IgD-negative memory B cell (primary cell): ENCODE data around the gene CDC26. TPM values are rescaled to one million over a fixed set of nuclear protein-coding genes. Genes with fewer than 3 reads are reported as not detected.
"Not testable (repeated sequence)": the region's sequence is repeated elsewhere in the genome, so short reads cannot be mapped to it uniquely, and the experiment has no call there.

Experiments used
- H3K27ac Mint-ChIP-seq, 3 donors: one replicate each; pipeline ENCODE4 v1.8.0; 2020 to 2022; ENCODE audit warnings: mild to moderate bottlenecking in 3 of 3, mixed read lengths in 3 of 3, moderate library complexity in 1 of 3
- H3K27me3 Mint-ChIP-seq: one replicate; pipeline ENCODE4 v1.8.0; 2021; ENCODE audit warnings: mixed read lengths
- H3K36me3 Mint-ChIP-seq: one replicate; pipeline ENCODE4 v1.8.0; 2020; ENCODE audit warnings: mild to moderate bottlenecking, mixed read lengths
- H3K4me1 Mint-ChIP-seq, 3 donors: one replicate each; pipeline ENCODE4 v1.8.0; 2020 to 2022; ENCODE audit warnings: mixed read lengths in 3 of 3, mild to moderate bottlenecking in 1 of 3
- H3K4me3 Mint-ChIP-seq, 4 donors: one replicate each; pipeline ENCODE4 v1.8.0; 2020 to 2022; ENCODE audit warnings: mild to moderate bottlenecking in 4 of 4, mixed read lengths in 4 of 4, moderate library complexity in 3 of 4
- H3K9me3 Mint-ChIP-seq, 3 donors: one replicate each; pipeline ENCODE4 v1.8.0; 2020 to 2021; ENCODE audit warnings: mixed read lengths in 3 of 3, mild to moderate bottlenecking in 1 of 3
- polyA plus RNA-seq: library from polyadenylated mRNA; unstranded; fragments of 300-500 nt; fragmentation: Illumina TruSeq; gene quantifications from one replicate; pipeline ENCODE4 v1.2.3, GENCODE V29; 2021

CDC26 gene
- polyA plus RNA-seq, 1 donor from 2014 or later: 135 TPM

DNA sequence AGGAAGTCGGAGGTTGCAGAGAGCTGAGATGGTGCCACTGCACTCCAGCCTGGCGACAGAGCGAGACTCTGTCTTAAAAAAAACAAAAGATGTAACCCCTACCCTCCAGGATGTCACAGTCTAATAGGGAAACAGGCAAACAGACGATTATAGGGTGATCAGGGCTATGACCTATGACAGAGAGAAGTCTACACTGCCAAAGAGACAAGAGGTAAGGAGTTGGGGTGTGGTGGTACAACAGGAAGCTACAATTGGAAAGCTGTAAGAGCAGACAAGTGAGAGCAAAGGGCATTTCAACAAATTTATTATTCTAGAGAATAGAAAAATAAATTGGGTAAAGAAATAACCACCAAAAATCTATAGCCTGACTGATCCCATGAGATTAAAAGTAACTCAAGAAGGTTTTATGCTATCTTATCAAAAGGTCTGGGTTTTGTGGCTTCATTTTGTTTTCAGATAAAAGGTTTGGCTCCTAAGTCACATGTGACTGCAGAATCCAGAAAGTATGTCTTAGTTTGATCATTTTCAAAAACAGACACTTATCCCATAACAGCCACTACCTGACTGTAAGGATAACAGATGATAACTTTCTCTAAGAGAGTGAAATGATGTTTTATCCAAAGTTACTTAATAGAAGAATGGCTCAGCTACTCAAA is 7.3 kb downstream of the CDC26 start:
- Mint-ChIP-seq H3K4me3 (no peak overlapping the region), H3K9me3 (no peaks in the 10 kb centered on the region), H3K4me1 (peaks cover 2 to 6% (median 3%) of the 10 kb centered on the region in 3 donors), H3K36me3 (peaks cover 5% of the 10 kb centered on the region), H3K27me3 (no peaks in the 10 kb centered on the region), H3K27ac (peak overlapping the region in 1 of 3 donors; percentile 31)

DNA sequence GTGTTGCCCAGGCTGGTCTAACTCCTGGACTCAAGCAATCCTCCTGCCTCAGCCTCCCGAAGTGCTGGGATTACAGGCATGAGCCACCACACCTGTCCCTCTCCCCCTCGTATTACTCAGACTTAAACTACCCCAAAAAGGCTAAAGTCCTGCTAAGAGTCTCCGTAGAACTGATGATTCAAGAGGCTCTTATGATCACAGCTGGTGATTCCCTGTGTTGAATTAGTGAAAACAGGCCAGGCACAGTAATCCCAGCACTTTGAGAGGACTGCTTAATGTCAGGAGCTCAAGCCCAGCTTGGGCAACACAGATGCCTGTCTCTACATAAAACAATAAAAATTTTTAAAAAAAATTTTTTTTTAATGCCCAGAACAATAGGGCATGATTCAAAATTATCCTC is 9.2 kb downstream of the CDC26 start:
- Mint-ChIP-seq H3K27ac (no peak overlapping the region), H3K27me3 (no peaks in the 10 kb centered on the region), H3K9me3 (no peaks in the 10 kb centered on the region), H3K4me1 (peaks cover 2 to 6% (median 3%) of the 10 kb centered on the region in 3 donors), H3K36me3 (peaks cover 7% of the 10 kb centered on the region), H3K4me3 (no peak overlapping the region)

DNA sequence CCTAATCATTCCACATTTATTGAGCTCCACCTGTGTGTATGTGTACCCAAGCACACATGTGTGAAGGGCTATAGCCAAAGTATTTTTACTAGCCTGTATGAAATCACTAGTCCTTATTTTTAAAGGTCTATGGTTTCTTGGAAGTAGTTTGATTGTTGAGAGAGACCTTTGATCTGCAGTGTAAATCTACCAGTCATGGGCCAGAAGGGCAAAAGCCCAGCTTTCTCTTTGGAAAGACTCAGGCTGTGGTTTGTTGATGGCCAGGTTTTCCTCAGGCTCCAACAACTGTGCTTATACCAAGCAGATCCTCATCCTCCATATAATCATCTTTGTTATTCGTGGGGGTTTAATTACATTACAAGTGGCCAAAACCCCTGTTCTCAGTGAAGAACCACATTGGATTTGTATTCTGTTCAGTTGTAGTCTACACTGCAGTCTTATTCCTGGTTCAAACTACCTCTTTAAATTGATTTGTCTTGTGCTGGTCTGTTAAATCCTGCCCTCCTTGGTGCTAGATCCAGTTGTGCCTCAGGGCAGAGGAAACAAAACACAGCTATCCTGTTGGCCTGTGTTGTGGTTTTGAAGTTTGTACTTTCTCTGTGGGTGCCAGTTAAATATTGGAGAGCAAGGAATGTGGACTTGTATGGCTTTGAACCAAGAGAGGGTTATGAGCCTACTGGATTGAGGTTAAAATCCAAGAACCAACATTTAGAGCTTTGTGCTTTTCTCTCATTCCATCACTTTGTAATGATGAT is 13.3 kb downstream of the CDC26 start:
- Mint-ChIP-seq H3K4me3 (no peak overlapping the region), H3K27ac (no peak overlapping the region), H3K4me1 (no peaks in the 10 kb centered on the region), H3K36me3 (peaks cover 14% of the 10 kb centered on the region), H3K27me3 (no peaks in the 10 kb centered on the region), H3K9me3 (no peaks in the 10 kb centered on the region)

DNA sequence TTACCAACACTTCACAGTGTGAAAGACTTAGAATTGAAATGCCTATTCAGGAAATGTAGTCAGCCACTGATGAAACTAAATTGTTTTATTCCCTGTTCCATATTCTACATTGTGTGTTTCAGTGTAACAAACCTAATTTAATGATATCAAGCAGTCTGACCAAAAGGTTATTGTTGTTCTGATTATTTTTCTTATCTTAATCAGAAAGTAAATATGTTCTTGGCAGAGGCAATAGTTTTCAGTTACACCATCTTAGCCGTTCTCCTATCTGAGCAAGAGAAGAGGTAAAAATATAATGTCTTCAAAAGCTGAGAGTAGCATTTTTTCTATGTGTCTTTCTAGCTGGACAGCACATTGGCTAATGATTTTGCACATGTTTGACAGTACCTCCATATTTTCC is 17.1 kb downstream of the CDC26 start:
- Mint-ChIP-seq H3K27me3 (no peaks in the 10 kb centered on the region), H3K9me3 (no peaks in the 10 kb centered on the region), H3K36me3 (peaks cover 12% of the 10 kb centered on the region), H3K4me3 (no peak overlapping the region), H3K4me1 (no peaks in the 10 kb centered on the region), H3K27ac (no peak overlapping the region)

DNA sequence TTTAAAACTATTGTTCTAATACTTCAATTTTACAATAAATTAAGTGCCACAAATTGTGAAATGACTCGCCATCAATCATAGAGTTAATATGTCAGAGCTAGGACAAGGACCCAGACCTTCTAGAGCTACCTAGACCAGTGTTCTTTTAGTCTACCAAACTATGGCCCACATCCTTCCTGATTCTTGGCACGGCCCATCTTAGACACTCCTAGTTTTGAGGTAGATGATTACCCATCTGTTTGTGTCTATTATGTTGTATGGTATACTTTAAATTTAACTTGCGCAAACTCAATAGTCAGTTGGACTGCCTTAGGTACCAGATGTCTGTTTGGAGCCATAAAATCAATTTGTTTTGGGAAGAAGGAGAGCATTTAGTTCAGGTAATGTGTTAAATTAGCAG is 17.5 kb downstream of the CDC26 start:
- Mint-ChIP-seq H3K9me3 (no peaks in the 10 kb centered on the region), H3K36me3 (peaks cover 12% of the 10 kb centered on the region), H3K27ac (no peak overlapping the region), H3K4me3 (no peak overlapping the region), H3K27me3 (no peaks in the 10 kb centered on the region), H3K4me1 (no peaks in the 10 kb centered on the region)

DNA sequence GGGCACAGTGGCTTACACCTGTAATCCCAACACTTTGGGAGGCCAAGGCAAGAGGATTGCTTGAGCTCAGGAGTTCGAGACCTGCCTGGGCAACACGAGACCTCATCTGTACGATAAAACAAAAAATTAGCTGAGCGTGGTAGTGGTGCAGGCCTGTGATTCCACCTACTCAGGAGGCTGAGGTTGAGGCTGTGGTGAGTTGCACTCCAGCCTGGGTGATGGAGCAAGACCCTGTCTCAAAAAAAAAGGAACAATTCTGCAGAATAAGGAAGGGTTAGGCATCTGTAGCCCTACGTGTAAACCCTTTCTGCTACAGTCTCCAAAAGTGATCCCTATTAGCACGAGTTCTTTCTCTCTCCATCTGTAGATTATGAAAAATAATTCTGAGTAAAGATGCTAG is 19.9 kb downstream of the CDC26 start:
- Mint-ChIP-seq H3K4me3 (peak overlapping the region in 1 of 4 donors; percentile 60), H3K36me3 (peaks cover 10% of the 10 kb centered on the region), H3K27me3 (no peaks in the 10 kb centered on the region), H3K9me3 (no peaks in the 10 kb centered on the region), H3K4me1 (no peaks in the 10 kb centered on the region), H3K27ac (no peak overlapping the region)

DNA sequence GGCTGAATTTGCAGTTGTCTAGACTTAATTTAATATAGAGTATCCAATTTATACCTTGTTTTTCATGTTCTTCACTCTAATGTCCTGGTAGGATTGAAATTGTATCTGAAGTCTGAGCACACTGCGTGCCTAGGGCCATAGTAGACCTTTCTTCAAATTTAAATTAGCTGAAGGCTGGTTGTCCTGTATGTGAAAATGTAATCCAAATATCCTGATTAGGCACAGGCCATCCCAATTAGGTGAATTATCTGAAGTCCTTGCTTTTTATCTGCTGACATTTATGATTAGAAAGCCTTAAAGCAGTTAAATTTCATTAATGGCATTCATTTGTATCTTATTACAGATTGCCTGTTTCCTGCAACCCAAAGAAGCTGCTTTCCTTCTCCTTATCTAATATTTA is 20.4 kb downstream of the CDC26 start:
- no peak overlapping the region for H3K4me3 Mint-ChIP-seq

DNA sequence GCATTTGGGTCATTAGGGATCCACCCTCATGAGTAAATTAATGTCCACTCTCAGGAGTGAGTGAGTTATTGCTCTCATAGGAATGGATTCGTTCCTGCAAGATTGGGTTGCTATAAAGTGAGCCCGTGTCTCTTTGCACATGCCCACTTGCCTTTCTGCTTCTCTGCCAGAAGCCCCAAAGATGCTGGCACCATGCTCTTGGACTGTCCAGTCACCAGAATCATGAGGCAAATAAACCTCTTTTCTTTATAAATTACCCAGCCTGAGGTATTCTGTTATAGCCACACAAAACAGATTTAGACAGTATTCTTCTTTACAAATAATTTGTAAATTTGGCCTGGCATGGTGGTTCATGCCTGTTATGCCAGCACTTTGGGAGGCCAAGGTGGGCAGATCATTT is 24.6 kb downstream of the CDC26 start:
- no peaks in the 10 kb centered on the region for H3K36me3 Mint-ChIP-seq
- H3K9me3 Mint-ChIP-seq: no peaks in the 10 kb centered on the region
- peaks cover 0 to 5% (median 4%) of the 10 kb centered on the region in 3 donors for H3K4me1 Mint-ChIP-seq
- H3K27me3 Mint-ChIP-seq: no peaks in the 10 kb centered on the region
- H3K27ac Mint-ChIP-seq: no peak overlapping the region
- no peak overlapping the region for H3K4me3 Mint-ChIP-seq

More for the DNA sequence above, 20.4 kb downstream of the CDC26 start:
- no peaks in the 10 kb centered on the region for H3K4me1 Mint-ChIP-seq
- peaks cover 7% of the 10 kb centered on the region for H3K36me3 Mint-ChIP-seq
- H3K9me3 Mint-ChIP-seq: no peaks in the 10 kb centered on the region
- no peaks in the 10 kb centered on the region for H3K27me3 Mint-ChIP-seq
- no peak overlapping the region for H3K27ac Mint-ChIP-seq

DNA sequence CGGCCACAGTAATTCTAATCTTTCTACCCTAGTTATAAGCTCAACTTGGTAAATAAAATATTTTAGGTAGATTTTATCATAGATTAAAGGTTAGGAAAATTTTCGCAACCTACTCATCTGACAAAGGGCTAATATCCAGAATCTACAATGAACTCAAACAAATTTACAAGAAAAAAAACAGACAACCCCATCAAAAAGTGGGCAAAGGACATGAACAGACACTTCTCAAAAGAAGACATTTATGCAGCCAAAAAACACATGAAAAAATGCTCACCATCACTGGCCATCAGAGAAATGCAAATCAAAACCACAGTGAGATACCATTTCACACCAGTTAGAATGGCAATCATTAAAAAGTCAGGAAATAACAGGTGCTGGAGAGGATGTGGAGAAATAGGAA is 25.7 kb downstream of the CDC26 start:
- not testable (repeated sequence) for H3K4me1 Mint-ChIP-seq, H3K27me3 Mint-ChIP-seq, H3K27ac Mint-ChIP-seq, H3K9me3 Mint-ChIP-seq, H3K36me3 Mint-ChIP-seq, H3K4me3 Mint-ChIP-seq

DNA sequence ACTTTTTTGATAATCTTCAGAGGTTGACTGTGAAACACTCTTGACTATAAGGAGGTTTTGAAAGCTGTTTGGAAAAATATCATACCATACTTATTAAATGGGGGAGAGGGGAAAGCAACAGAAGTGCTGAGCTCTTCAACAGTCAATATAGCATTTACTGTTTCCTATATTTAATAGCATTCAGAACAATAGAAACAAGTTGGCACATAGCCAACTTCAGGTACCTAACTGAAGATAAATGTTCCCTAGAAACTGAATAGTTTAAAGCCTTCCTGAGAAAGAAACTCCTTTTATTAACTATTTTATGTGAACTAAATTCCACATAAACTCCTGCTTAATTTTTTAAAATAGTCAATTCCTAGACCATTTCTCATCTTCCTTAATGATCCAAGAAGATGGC is 27.7 kb downstream of the CDC26 start:
- Mint-ChIP-seq H3K27ac (no peak overlapping the region), H3K27me3 (no peaks in the 10 kb centered on the region), H3K36me3 (peaks cover 3% of the 10 kb centered on the region), H3K4me3 (no peak overlapping the region), H3K9me3 (no peaks in the 10 kb centered on the region), H3K4me1 (peaks cover 0 to 6% (median 4%) of the 10 kb centered on the region in 3 donors)

DNA sequence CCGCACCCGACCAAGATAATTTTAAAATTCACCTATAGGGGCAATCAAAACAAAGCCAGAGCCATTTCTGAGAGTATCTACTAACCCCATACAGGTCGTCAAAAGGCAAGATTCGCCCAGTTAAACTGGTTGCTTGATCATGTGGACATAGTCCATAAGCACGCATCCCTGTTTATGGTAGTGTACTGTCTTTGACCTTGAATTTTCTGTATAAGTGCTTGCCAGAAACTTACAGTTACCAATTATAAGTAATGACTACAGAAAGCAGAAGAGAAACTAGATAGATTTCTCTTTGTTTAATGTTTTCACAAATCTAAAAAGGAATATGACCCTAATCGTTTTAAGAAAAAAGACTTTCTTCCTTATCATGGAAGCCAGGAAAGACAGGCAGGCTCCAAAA is 28.4 kb downstream of the CDC26 start:
- Mint-ChIP-seq H3K36me3 (peaks cover 3% of the 10 kb centered on the region), H3K4me3 (no peak overlapping the region), H3K4me1 (peaks cover 0 to 7% (median 4%) of the 10 kb centered on the region in 3 donors), H3K27me3 (no peaks in the 10 kb centered on the region), H3K27ac (no peak overlapping the region), H3K9me3 (no peaks in the 10 kb centered on the region)

DNA sequence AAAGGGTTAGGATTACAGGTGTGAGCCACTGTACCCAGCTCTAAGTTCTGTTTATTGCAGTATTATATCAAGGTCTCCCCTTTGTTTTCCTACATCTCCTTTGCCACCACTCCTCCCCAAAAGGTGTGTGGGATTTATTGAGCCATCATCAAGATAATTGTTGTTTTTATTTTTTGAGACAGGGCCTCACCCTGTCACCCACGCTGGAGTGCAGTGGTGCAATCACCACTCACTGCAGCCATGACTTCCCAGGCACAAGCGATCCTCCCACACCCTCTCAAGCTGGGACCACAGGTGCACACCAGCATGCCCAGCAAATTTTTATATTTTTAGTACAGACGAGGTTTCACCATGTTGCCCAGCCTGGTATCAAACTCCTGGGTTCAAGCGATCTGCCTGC is 29.5 kb downstream of the CDC26 start:
- Mint-ChIP-seq H3K27ac (no peak overlapping the region), H3K27me3 (no peaks in the 10 kb centered on the region), H3K9me3 (no peaks in the 10 kb centered on the region)

DNA sequence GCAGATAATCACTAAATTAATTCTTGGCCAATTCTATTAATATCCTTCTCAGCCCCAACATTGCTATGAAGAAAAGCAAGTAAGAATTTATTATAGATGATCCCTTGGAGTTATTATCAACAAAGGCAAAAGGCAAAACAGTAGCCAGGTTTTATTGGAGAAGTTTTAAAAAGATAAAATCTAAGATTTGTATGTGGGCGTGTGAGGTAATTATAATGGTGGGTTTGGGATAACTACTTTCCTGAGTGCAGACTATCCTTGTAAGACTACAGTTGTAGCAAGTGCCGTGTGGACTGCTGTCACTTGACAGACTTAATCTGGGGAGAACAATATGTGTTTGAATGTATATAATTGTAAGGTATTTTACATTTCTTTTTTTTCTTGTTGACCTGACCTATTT is 30.8 kb downstream of the CDC26 start:
- Mint-ChIP-seq H3K9me3 (no peaks in the 10 kb centered on the region), H3K27ac (no peak overlapping the region), H3K4me3 (no peak overlapping the region), H3K4me1 (peaks cover 0 to 7% (median 6%) of the 10 kb centered on the region in 3 donors), H3K27me3 (peaks cover 1% of the 10 kb centered on the region), H3K36me3 (peaks cover 3% of the 10 kb centered on the region)

More for the DNA sequence above, 29.5 kb downstream of the CDC26 start:
- no peak overlapping the region for H3K4me3 Mint-ChIP-seq
- H3K4me1 Mint-ChIP-seq: peaks cover 0 to 7% (median 6%) of the 10 kb centered on the region in 3 donors
- peaks cover 3% of the 10 kb centered on the region for H3K36me3 Mint-ChIP-seq

DNA sequence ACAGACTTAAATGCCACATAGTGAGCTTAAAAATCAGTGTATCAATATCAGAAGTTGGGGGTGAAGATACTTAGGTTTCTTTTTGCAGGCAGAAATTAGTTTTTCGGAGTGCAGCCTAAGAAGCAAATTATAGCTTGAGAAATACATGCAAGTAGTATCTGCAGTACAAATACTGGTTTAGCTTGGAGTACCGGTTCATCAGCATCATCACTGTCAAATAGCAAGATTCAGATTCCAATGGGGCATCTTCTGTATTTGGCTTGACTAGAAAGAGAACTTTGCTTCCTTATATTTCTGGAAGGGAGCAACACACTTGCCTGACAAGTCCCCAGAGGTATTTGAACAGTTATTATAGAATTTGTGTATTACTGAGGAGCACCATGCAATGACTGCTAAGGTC is 34.2 kb downstream of the CDC26 start:
- Mint-ChIP-seq H3K27me3 (peaks cover 1% of the 10 kb centered on the region), H3K36me3 (peaks cover 3% of the 10 kb centered on the region), H3K4me1 (peaks cover 0 to 2% (median 2%) of the 10 kb centered on the region in 3 donors), H3K4me3 (no peak overlapping the region), H3K27ac (no peak overlapping the region), H3K9me3 (no peaks in the 10 kb centered on the region)

DNA sequence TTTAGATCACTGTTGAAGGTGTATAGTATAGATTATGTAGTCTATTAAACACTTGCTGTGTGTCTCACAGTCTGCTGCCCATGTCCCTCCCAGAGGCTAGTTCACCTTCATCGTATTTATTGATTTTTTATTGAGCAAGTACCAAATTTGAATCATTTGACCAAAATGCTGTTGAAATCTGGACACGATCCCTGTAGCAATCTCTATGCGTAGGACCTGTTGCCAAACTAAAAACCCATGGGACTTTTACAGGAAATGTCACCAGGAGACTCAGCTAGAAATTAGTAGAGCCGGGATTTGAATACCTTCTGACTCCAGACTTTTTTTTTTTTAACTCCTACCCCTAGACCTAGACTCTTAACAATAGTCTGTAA is 36.5 kb downstream of the CDC26 start:
- Mint-ChIP-seq H3K27me3 (peaks cover 1% of the 10 kb centered on the region), H3K4me3 (no peak overlapping the region), H3K9me3 (no peaks in the 10 kb centered on the region), H3K4me1 (peaks cover 7 to 11% (median 9%) of the 10 kb centered on the region in 3 donors), H3K27ac (no peak overlapping the region), H3K36me3 (peaks cover 2% of the 10 kb centered on the region)
